ENCODE results near the gene SLC44A2.

Gene SLC44A2

GRCh38 chr19:10625762-10626138, 397 bp downstream of the SLC44A2 start:
- peak; percentile 17 for DNase-seq (ENCODE audit: low spot score)
- no peak for TF ChIP-seq CTCF (IDR thresholded peaks at IDR 0.05; ENCODE audit: extremely low read depth, insufficient read depth, missing control alignments)
- in situ Hi-C loops (cut with MboI; ENCODE audit: low pct_unique_long_range_greater_than_20kb, low sequenced_read_pairs, unreplicated experiment): no loop called here

GRCh38 chr19:10631874-10632273, 6.5 kb downstream of the SLC44A2 start:
- no peak for DNase-seq (ENCODE audit: low spot score)
- TF ChIP-seq CTCF (IDR thresholded peaks at IDR 0.05; ENCODE audit: extremely low read depth, insufficient read depth, missing control alignments): no peak
- in situ Hi-C loops (cut with MboI; ENCODE audit: low pct_unique_long_range_greater_than_20kb, low sequenced_read_pairs, unreplicated experiment): no loop called here

GRCh38 chr19:10634430-10634829, 9.1 kb downstream of the SLC44A2 start:
- no peak for TF ChIP-seq CTCF (IDR thresholded peaks at IDR 0.05; ENCODE audit: extremely low read depth, insufficient read depth, missing control alignments)
- DNase-seq (ENCODE audit: low spot score): no peak
- in situ Hi-C loops (cut with MboI; ENCODE audit: low pct_unique_long_range_greater_than_20kb, low sequenced_read_pairs, unreplicated experiment): no loop called here

- no peak for TF ChIP-seq CTCF (IDR thresholded peaks at IDR 0.05; ENCODE audit: extremely low read depth, insufficient read depth, missing control alignments)
- no peak for DNase-seq (ENCODE audit: low spot score)
- in situ Hi-C loops (cut with MboI; ENCODE audit: low pct_unique_long_range_greater_than_20kb, low sequenced_read_pairs, unreplicated experiment): no loop called here
Observed at GRCh38 chr19:10634963-10635362, 9.6 kb downstream of the SLC44A2 start.

- no peak for TF ChIP-seq CTCF (IDR thresholded peaks at IDR 0.05; ENCODE audit: extremely low read depth, insufficient read depth, missing control alignments)
- DNase-seq (ENCODE audit: low spot score): no peak
- in situ Hi-C loops (cut with MboI; ENCODE audit: low pct_unique_long_range_greater_than_20kb, low sequenced_read_pairs, unreplicated experiment): no loop called here
Observed at GRCh38 chr19:10636304-10636972, 11.1 kb downstream of the SLC44A2 start.

GRCh38 chr19:10637894-10638293, 12.5 kb downstream of the SLC44A2 start:
- in situ Hi-C loops (cut with MboI; ENCODE audit: low pct_unique_long_range_greater_than_20kb, low sequenced_read_pairs, unreplicated experiment): no loop called here
- TF ChIP-seq CTCF (IDR thresholded peaks at IDR 0.05; ENCODE audit: extremely low read depth, insufficient read depth, missing control alignments): no peak
- DNase-seq (ENCODE audit: low spot score): no peak
